Suprapubic skin (tissue), 3 donors: ENCODE results near the gene PEX10.

Experiments
- POLR2A ChIP-seq, 2 donors: fragments of 450-650 bp; IDR thresholded peaks; one replicate each; pipeline ENCODE4 v1.6.1; 2017; ENCODE audit warnings: antibody characterized with exemption in 2 of 2, mild to moderate bottlenecking in 2 of 2, moderate library complexity in 2 of 2
- TF ChIP-seq, protein P1 (sequence below), 2 donors: fragments of 200-600 bp in 1 of 2; fragments of 450-650 bp in 1 of 2; sonication (generic) in 1 of 2; IDR thresholded peaks; one replicate each; pipeline ENCODE4 v1.5.1; 2016 to 2019; ENCODE audit warnings: antibody characterized with exemption in 2 of 2, mild to moderate bottlenecking in 1 of 2, moderate library complexity in 1 of 2

DNA sequence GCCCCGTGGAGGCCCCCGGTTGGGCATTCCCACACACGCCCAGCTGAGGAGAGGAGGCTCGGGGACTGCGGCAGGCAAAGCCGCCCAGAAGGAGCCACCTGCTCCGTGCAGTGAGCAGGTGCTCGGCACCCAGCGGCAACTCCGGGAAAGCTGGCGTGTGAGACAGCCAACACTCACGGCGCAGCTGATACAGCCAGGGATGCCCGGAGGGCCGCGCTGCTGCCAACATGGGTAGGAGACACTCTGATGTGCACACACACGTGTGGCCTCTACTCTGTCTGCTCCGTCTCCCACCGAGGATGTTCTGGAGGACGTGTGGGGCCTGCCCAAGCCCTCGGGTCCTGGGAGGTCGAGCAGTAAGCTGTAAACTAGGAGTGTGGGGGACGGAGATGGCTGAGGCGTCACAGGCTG lies 33.9 kb downstream of the PEX10 start:
- TF ChIP-seq, protein P1, sequence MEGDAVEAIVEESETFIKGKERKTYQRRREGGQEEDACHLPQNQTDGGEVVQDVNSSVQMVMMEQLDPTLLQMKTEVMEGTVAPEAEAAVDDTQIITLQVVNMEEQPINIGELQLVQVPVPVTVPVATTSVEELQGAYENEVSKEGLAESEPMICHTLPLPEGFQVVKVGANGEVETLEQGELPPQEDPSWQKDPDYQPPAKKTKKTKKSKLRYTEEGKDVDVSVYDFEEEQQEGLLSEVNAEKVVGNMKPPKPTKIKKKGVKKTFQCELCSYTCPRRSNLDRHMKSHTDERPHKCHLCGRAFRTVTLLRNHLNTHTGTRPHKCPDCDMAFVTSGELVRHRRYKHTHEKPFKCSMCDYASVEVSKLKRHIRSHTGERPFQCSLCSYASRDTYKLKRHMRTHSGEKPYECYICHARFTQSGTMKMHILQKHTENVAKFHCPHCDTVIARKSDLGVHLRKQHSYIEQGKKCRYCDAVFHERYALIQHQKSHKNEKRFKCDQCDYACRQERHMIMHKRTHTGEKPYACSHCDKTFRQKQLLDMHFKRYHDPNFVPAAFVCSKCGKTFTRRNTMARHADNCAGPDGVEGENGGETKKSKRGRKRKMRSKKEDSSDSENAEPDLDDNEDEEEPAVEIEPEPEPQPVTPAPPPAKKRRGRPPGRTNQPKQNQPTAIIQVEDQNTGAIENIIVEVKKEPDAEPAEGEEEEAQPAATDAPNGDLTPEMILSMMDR (IDR thresholded peaks at IDR 0.05) = no peak
- TF ChIP-seq POLR2A (IDR thresholded peaks at IDR 0.05) = no peak
